Thymus (tissue), 11 donors: ENCODE results near the gene PCNX3. TPM values are rescaled to one million over a fixed set of nuclear protein-coding genes. Genes with fewer than 3 reads are reported as not detected.
A peak's percentile ranks its signal among the peaks of the same experiment; 100 is the strongest.

Experiments used
- DNase-seq, 9 donors: peaks; one replicate each; pipeline ENCODE4 v3.0.0-alpha.2; 2013; ENCODE audit warnings: low spot score in 9 of 9, low read depth in 6 of 9, missing footprints in 1 of 9
- H3K27ac ChIP-seq, 2 donors: one replicate each; pipeline ENCODE4 v1.5.1; 2013; ENCODE audit warnings: control low read depth in 1 of 2, low read depth in 1 of 2, low read length in 1 of 2, mild to moderate bottlenecking in 1 of 2, moderate library complexity in 1 of 2
- H3K27me3 ChIP-seq, 2 donors: one replicate each; pipeline ENCODE4 v1.5.1; 2013; ENCODE audit warnings: low read length in 1 of 2; ENCODE audit not compliant: control insufficient read depth in 2 of 2, insufficient read depth in 1 of 2
- H3K36me3 ChIP-seq, 2 donors: one replicate each; pipeline ENCODE4 v1.5.1; 2013; ENCODE audit warnings: low read length in 1 of 2, mild to moderate bottlenecking in 1 of 2, moderate library complexity in 1 of 2; ENCODE audit not compliant: control insufficient read depth in 2 of 2, insufficient read depth in 2 of 2
- H3K4me1 ChIP-seq, 2 donors: one replicate each; pipeline ENCODE4 v1.5.1; 2013; ENCODE audit warnings: low read length in 2 of 2; ENCODE audit not compliant: control insufficient read depth in 2 of 2, insufficient read depth in 2 of 2
- H3K4me3 ChIP-seq, 2 donors: one replicate each; pipeline ENCODE4 v1.5.1; 2013; ENCODE audit warnings: low read length in 2 of 2, control low read depth in 1 of 2, mild to moderate bottlenecking in 1 of 2
- H3K9me3 ChIP-seq, 2 donors: one replicate each; pipeline ENCODE4 v1.5.1; 2013; ENCODE audit warnings: low read length in 1 of 2, mild to moderate bottlenecking in 1 of 2; ENCODE audit not compliant: control insufficient read depth in 2 of 2, insufficient read depth in 1 of 2
- WGBS: extraction: QIAGEN DNeasy Blood & Tissue Kit; methylation state at CpG from one replicate; pipeline ENCODE4 v1.1.7; 2013; 5-methylcytosine and 5-hydroxymethylcytosine counted together
- polyA plus RNA-seq: library from polyadenylated mRNA; stranded (reverse); fragments of 200-250 nt; gene quantifications from one replicate; pipeline ENCODE4 v1.2.3, GENCODE V29; 2013
- total RNA-seq: library from RNA; stranded (reverse); fragments of 120-200 nt; gene quantifications from one replicate; pipeline ENCODE4 v1.2.4, GENCODE V29; 2013
- donor health status: healthy.

PCNX3 gene
- total and polyA plus RNA-seq, 2 donors: 7.4 to 23.4 TPM

GRCh38 chr11:65607614-65608426 is 7.8 kb upstream of the PCNX3 start:
- Histone ChIP-seq H3K36me3 (peaks cover 74 to 87% of the 10 kb centered on the region in 2 donors), H3K27me3 (no peaks in the 10 kb centered on the region), H3K27ac (no peak overlapping the region), H3K4me1 (peaks cover 15 to 42% of the 10 kb centered on the region in 2 donors), H3K9me3 (no peaks in the 10 kb centered on the region), H3K4me3 (no peak overlapping the region)
- 96% methylated on average over 37 of the region's 37 CpGs for WGBS
- no peak for DNase-seq

GRCh38 chr11:65609229-65609628 is 6.3 kb upstream of the PCNX3 start:
- 94% methylated on average over 3 of the region's 3 CpGs for WGBS
- DNase-seq: no peak
- Histone ChIP-seq H3K4me1 (peaks cover 21 to 52% of the 10 kb centered on the region in 2 donors), H3K27me3 (no peaks in the 10 kb centered on the region), H3K9me3 (peaks cover 0 to 3% of the 10 kb centered on the region in 2 donors), H3K36me3 (peaks cover 66 to 76% of the 10 kb centered on the region in 2 donors), H3K27ac (no peak overlapping the region), H3K4me3 (no peak overlapping the region)

GRCh38 chr11:65609665-65610064 is 5.9 kb upstream of the PCNX3 start:
- DNase-seq: no peak
- no peak overlapping the region for H3K4me3 ChIP-seq
- WGBS: 96% methylated on average over 5 of the region's 5 CpGs

GRCh38 chr11:65610404-65610803 is 5.2 kb upstream of the PCNX3 start:
- H3K4me3 ChIP-seq: no peak overlapping the region
- no peak for DNase-seq
- peaks cover 21 to 56% of the 10 kb centered on the region in 2 donors for H3K4me1 ChIP-seq
- no peak overlapping the region for H3K27ac ChIP-seq
- H3K36me3 ChIP-seq: peaks cover 56 to 64% of the 10 kb centered on the region in 2 donors
- no peaks in the 10 kb centered on the region for H3K27me3 ChIP-seq
- H3K9me3 ChIP-seq: peaks cover 0 to 3% of the 10 kb centered on the region in 2 donors
- 82% methylated on average over 6 of the region's 6 CpGs for WGBS

More at GRCh38 chr11:65609665-65610064, 5.9 kb upstream of the PCNX3 start:
- H3K9me3 ChIP-seq: peaks cover 0 to 3% of the 10 kb centered on the region in 2 donors
- no peaks in the 10 kb centered on the region for H3K27me3 ChIP-seq
- peaks cover 21 to 52% of the 10 kb centered on the region in 2 donors for H3K4me1 ChIP-seq
- H3K27ac ChIP-seq: peak overlapping the region in 1 of 2 donors; percentile 15
- H3K36me3 ChIP-seq: peaks cover 63 to 71% of the 10 kb centered on the region in 2 donors

GRCh38 chr11:65611028-65611757 is 4.4 kb upstream of the PCNX3 start:
- peak overlapping the region in 1 of 2 donors; percentile 50 for H3K27ac ChIP-seq
- peaks cover 48 to 56% of the 10 kb centered on the region in 2 donors for H3K36me3 ChIP-seq
- WGBS: 54% methylated on average over 10 of the region's 10 CpGs
- peak overlapping the region in 1 of 2 donors; percentile 86 for H3K4me3 ChIP-seq
- no peak for DNase-seq
- no peaks in the 10 kb centered on the region for H3K27me3 ChIP-seq
- peaks cover 22 to 57% of the 10 kb centered on the region in 2 donors for H3K4me1 ChIP-seq
- peaks cover 0 to 3% of the 10 kb centered on the region in 2 donors for H3K9me3 ChIP-seq

- H3K9me3 ChIP-seq: peaks cover 0 to 3% of the 10 kb centered on the region in 2 donors
- peak overlapping the region in 1 of 2 donors; percentile 50 for H3K27ac ChIP-seq
- DNase-seq: no peak
- H3K36me3 ChIP-seq: peaks cover 42 to 55% of the 10 kb centered on the region in 2 donors
- H3K4me3 ChIP-seq: peak overlapping the region; percentile 86 to 87
- WGBS: 74% methylated on average over 12 of the region's 12 CpGs
- no peaks in the 10 kb centered on the region for H3K27me3 ChIP-seq
- peaks cover 29 to 60% of the 10 kb centered on the region in 2 donors for H3K4me1 ChIP-seq
Measured at GRCh38 chr11:65611758-65612603, 3.6 kb upstream of the PCNX3 start.

- peaks cover 42 to 57% of the 10 kb centered on the region in 2 donors for H3K36me3 ChIP-seq
- H3K9me3 ChIP-seq: peaks cover 0 to 3% of the 10 kb centered on the region in 2 donors
- no peak for DNase-seq
- 67% methylated on average over 7 of the region's 7 CpGs for WGBS
- no peak overlapping the region for H3K27ac ChIP-seq
- H3K4me3 ChIP-seq: peak overlapping the region; percentile 86 to 87
- no peaks in the 10 kb centered on the region for H3K27me3 ChIP-seq
- peaks cover 32 to 59% of the 10 kb centered on the region in 2 donors for H3K4me1 ChIP-seq
Measured at GRCh38 chr11:65612691-65613090, 2.9 kb upstream of the PCNX3 start.

GRCh38 chr11:65613091-65613928 is 2.3 kb upstream of the PCNX3 start:
- H3K27ac ChIP-seq: peak overlapping the region; percentile 92 to 97
- peak overlapping the region; percentile 86 to 87 for H3K4me3 ChIP-seq
- no peaks in the 10 kb centered on the region for H3K27me3 ChIP-seq
- 23% methylated on average over 43 of the region's 43 CpGs for WGBS
- peaks cover 0 to 3% of the 10 kb centered on the region in 2 donors for H3K9me3 ChIP-seq
- H3K4me1 ChIP-seq: peaks cover 32 to 58% of the 10 kb centered on the region in 2 donors
- DNase-seq: no peak
- peaks cover 42 to 57% of the 10 kb centered on the region in 2 donors for H3K36me3 ChIP-seq
